OCI-LY7 (cell line): ENCODE data around the gene NBEAL2. TPM values are rescaled to one million over a fixed set of nuclear protein-coding genes. Genes with fewer than 3 reads are reported as not detected.

Source experiments
- BruUV-seq: library from RNA; stranded (reverse); fragments of 400-500 nt; replicated peaks from 2 replicates; lab custom pipeline; 2021; lab: Mats Ljungman, UMichigan
- CTCF ChIA-PET: fragments of 300-600 bp; sonication (Branson Sonifier 250); formaldehyde crosslinking; loops from one replicate; lab custom pipeline; 2022; ENCODE audit warnings: antibody characterized with exemption; ENCODE audit not compliant: unreplicated experiment; lab: Charles Lee
- POLR2A ChIA-PET: fragments of 300-600 bp; sonication (Branson Sonifier 250); formaldehyde crosslinking; loops from one replicate; lab custom pipeline; 2022; ENCODE audit warnings: antibody characterized with exemption; lab: Charles Lee
- DNase-seq: peaks from one replicate; pipeline ENCODE4 v3.0.0-alpha.2; 2015; ENCODE audit warnings: low spot score
- H2AFZ ChIP-seq: fragments of 200-600 bp; sonication (generic), shearing (Covaris generic); 2 replicates; pipeline ENCODE4 v1.6.1; 2014; ENCODE audit warnings: mild to moderate bottlenecking, antibody characterized with exemption, low read length, moderate library complexity
- H3K27ac ChIP-seq: fragments of 200-600 bp; sonication (generic); 2 replicates; pipeline ENCODE4 v1.5.1; 2014; ENCODE audit warnings: mixed run types, low read depth, mild to moderate bottlenecking, moderate library complexity, low read length, inconsistent platforms; ENCODE audit not compliant: poor library complexity, severe bottlenecking
- H3K36me3 ChIP-seq: fragments of 200-600 bp; sonication (generic); 2 replicates; pipeline ENCODE4 v1.6.1; 2014; ENCODE audit warnings: mild to moderate bottlenecking, antibody characterized with exemption, low read length, moderate library complexity, mixed read lengths; ENCODE audit not compliant: insufficient read depth
- H3K4me1 ChIP-seq: fragments of 200-600 bp; sonication (generic); 2 replicates; pipeline ENCODE4 v1.5.1; 2014; ENCODE audit warnings: mild to moderate bottlenecking, low read length; ENCODE audit not compliant: insufficient read depth, poor library complexity, severe bottlenecking
- H3K4me2 ChIP-seq: fragments of 200-600 bp; sonication (generic); 2 replicates; pipeline ENCODE4 v1.6.1; 2014; ENCODE audit warnings: mild to moderate bottlenecking, low read length
- H3K4me3 ChIP-seq: fragments of 200-600 bp; sonication (generic); 2 replicates; pipeline ENCODE4 v1.5.1; 2014; ENCODE audit warnings: mild to moderate bottlenecking, low read depth, low read length; ENCODE audit not compliant: poor library complexity, severe bottlenecking
- H3K79me2 ChIP-seq: fragments of 200-600 bp; sonication (generic); 2 replicates; pipeline ENCODE4 v1.6.1; 2016; ENCODE audit warnings: low read depth, mild to moderate bottlenecking, low read length, moderate library complexity, mixed read lengths; ENCODE audit not compliant: insufficient read depth
- H3K9me2 ChIP-seq: fragments of 200-600 bp; sonication (generic); 2 replicates; pipeline ENCODE4 v1.6.1; 2016; ENCODE audit warnings: mild to moderate bottlenecking, low read length, mixed read lengths; ENCODE audit not compliant: insufficient read depth
- H3K9me3 ChIP-seq: fragments of 200-600 bp; sonication (generic); 2 replicates; pipeline ENCODE4 v1.6.1; 2014; ENCODE audit warnings: mild to moderate bottlenecking, mixed run types, low read length, mixed read lengths
- H4K20me1 ChIP-seq: fragments of 200-600 bp; sonication (generic); 2 replicates; pipeline ENCODE4 v1.6.1; 2014; ENCODE audit warnings: mild to moderate bottlenecking, antibody characterized with exemption, low read length, moderate library complexity, mixed read lengths; ENCODE audit not compliant: insufficient read depth
- EZH2phosphoT487 ChIP-seq: fragments of 200-600 bp; sonication (generic); IDR thresholded peaks from 2 replicates; pipeline ENCODE4 v1.6.1; 2018; ENCODE audit warnings: low read depth, borderline replicate concordance, mild to moderate bottlenecking, mixed run types, antibody characterized with exemption, low read length, moderate library complexity, mixed read lengths
- intact Hi-C: fragments of 100-400 bp; cut with micrococcal nuclease; formaldehyde crosslinking; loops from one replicate; pipeline ENCODE4 v1.10.0; 2022; ENCODE audit not compliant: unreplicated experiment
- total RNA-seq, 2 experiments: library from RNA; depleted of rRNA in 1 of 2; stranded (reverse); fragments of >200 nt in 1 of 2; shearing (Covaris generic) in 1 of 2; gene quantifications; 2 replicates each; pipeline ENCODE4 v1.2.3, GENCODE V29; 2014 to 2022
- TF ChIP-seq, protein P1 (sequence below): fragments of 200-600 bp; sonication (generic); conservative IDR thresholded peaks from 2 replicates; pipeline ENCODE4 v1.5.1; 2014; ENCODE audit warnings: mild to moderate bottlenecking, antibody characterized with exemption, low read length, moderate library complexity, mixed read lengths

Gene NBEAL2
- total RNA-seq, 2 experiments from 2014 or later: 74.9 to 149 TPM

DNA sequence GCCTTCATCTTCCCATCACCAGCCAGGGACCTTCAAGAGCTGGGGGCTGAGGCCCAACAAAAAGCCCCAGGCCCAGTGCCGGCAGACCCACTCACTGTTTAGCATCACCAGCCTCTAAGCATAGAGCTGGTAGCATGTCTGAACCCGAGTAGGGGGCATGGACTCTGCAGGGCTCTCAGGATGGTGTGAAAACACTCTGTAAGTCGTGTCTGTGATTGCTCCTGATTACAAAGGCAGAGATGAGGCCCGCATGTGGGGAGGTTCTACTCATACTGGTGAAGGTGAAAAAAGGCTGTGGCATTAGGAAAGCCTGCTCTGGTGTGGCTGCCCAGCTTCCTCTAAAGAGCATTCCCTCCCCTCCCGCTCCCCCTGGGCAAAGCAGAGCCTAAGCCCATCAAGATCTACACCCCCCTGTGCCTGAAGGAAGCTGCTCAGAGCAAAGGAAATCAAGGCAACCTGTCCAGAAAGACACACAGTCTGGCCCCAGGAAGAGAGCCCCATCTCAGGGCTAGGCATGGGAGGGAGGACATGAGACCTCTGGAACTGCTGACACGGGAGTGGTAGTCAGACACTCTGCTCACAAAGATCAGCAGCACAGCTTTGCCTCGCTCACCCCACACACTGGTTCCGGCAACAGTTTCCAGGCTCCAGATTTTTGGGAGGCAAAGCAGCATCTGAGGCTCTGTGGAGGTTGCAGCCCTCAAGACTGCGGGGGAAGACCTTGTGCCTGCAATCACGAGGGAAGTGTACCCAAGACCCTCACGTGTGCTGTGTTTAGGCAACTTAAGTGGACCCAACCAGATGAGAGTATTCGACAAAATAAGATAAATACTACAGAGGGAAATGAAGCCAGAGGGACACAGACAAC lies 39.7 kb upstream of the NBEAL2 start:
- Histone ChIP-seq H3K36me3 (peaks cover 96% of the 10 kb centered on the region), H2AFZ (no peak overlapping the region), H3K4me3 (no peak overlapping the region), H4K20me1 (peaks cover 5% of the 10 kb centered on the region), H3K27ac (peak overlapping the region; percentile 58), H3K9me2 (no peaks in the 10 kb centered on the region), H3K4me2 (peak overlapping the region; percentile 32), H3K79me2 (peaks cover 96% of the 10 kb centered on the region), H3K9me3 (no peaks in the 10 kb centered on the region), H3K4me1 (peaks cover 40% of the 10 kb centered on the region)
- BruUV-seq: no TSS peak
- intact Hi-C loops: no loop called here
- ChIA-PET CTCF (no interaction called here), POLR2A (interaction anchor here (0.8 kb wide), 1 partner anchor 14 kb away, joined by 6 read pairs; no protein-coding TSS in a partner anchor)
- no peak for TF ChIP-seq EZH2phosphoT487
- TF ChIP-seq, protein P1, sequence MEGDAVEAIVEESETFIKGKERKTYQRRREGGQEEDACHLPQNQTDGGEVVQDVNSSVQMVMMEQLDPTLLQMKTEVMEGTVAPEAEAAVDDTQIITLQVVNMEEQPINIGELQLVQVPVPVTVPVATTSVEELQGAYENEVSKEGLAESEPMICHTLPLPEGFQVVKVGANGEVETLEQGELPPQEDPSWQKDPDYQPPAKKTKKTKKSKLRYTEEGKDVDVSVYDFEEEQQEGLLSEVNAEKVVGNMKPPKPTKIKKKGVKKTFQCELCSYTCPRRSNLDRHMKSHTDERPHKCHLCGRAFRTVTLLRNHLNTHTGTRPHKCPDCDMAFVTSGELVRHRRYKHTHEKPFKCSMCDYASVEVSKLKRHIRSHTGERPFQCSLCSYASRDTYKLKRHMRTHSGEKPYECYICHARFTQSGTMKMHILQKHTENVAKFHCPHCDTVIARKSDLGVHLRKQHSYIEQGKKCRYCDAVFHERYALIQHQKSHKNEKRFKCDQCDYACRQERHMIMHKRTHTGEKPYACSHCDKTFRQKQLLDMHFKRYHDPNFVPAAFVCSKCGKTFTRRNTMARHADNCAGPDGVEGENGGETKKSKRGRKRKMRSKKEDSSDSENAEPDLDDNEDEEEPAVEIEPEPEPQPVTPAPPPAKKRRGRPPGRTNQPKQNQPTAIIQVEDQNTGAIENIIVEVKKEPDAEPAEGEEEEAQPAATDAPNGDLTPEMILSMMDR: no peak
- DNase-seq: no peak

DNA sequence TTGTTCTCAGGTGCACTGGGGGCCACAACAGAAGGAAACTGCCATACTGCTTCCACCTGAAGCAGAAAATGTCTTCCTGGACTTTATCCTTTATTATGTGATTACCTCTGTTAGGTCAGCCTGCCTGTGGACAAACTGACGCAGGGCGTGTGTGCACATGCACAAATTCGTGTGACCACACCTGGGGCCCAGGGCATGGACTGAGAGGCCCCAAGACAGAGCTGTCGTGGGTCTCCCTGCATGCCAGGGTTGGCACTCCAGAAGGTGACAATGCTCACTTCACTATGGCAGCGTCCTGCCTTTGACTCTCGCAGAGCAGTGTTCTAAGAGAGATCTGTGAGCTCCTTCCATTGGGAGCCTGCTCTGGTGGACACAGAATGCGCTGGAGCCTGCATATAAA lies 37.4 kb upstream of the NBEAL2 start:
- Histone ChIP-seq H3K79me2 (peaks cover 97% of the 10 kb centered on the region), H3K9me3 (no peaks in the 10 kb centered on the region), H3K36me3 (peaks cover 96% of the 10 kb centered on the region), H2AFZ (no peak overlapping the region), H3K9me2 (no peaks in the 10 kb centered on the region), H3K4me3 (no peak overlapping the region), H3K27ac (no peak overlapping the region), H3K4me1 (peaks cover 31% of the 10 kb centered on the region), H3K4me2 (no peak overlapping the region), H4K20me1 (peaks cover 18% of the 10 kb centered on the region)
- TF ChIP-seq EZH2phosphoT487: no peak
- TF ChIP-seq, protein P1: no peak
- ChIA-PET POLR2A (interaction anchor here (1.4 to 1.6 kb wide), 2 partner anchors 9 to 11 kb away, joined by 3 to 11 read pairs; no protein-coding TSS in a partner anchor), CTCF (interaction anchor here (1.1 kb wide), 1 partner anchor 9 kb away, joined by 3 read pairs; no protein-coding TSS in a partner anchor)
- BruUV-seq: no TSS peak
- intact Hi-C loops: no loop called here
- DNase-seq: no peak
